ENCODE data around the gene PKHD1. TPM values are rescaled to one million over a fixed set of nuclear protein-coding genes. Genes with fewer than 3 reads are reported as not detected.

The PKHD1 gene
- total RNA-seq, 1 donor: not detected

DNA sequence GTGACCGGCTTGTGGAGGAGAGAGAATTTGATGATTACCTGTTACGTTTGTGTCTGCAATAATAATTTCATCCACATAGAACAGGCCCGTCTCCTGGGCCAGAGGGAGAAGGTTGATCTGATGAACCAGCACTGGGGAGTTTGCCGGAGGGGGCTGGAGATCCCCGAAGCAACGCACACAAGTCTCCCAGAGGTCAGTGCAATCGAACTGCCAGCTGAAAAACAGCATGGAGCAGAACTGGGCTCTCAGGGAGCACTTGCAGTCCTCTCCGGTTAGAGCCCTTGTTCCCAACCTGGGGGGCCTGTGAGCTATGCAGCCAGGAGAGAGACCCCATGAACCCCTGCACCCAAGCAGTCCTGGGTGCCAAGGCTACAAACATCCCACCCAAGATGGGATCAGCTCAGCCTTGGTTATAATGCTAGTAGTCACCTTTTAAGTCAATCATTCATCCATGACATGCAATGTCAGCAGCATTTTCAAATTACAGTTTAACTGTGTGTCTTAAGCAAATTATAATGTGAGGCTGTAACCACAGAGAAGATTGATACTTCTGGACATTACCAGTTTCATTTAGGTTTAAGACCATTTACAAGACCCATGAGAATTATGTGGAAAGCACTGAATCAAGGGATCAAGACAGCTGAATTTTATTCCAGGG lies 34.2 kb downstream of the PKHD1 start:
- TF ChIP-seq, protein P1, sequence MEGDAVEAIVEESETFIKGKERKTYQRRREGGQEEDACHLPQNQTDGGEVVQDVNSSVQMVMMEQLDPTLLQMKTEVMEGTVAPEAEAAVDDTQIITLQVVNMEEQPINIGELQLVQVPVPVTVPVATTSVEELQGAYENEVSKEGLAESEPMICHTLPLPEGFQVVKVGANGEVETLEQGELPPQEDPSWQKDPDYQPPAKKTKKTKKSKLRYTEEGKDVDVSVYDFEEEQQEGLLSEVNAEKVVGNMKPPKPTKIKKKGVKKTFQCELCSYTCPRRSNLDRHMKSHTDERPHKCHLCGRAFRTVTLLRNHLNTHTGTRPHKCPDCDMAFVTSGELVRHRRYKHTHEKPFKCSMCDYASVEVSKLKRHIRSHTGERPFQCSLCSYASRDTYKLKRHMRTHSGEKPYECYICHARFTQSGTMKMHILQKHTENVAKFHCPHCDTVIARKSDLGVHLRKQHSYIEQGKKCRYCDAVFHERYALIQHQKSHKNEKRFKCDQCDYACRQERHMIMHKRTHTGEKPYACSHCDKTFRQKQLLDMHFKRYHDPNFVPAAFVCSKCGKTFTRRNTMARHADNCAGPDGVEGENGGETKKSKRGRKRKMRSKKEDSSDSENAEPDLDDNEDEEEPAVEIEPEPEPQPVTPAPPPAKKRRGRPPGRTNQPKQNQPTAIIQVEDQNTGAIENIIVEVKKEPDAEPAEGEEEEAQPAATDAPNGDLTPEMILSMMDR (IDR thresholded peaks at IDR 0.05; ENCODE audit: insufficient read depth, low read length): no peak
- H3K4me3 ChIP-seq (ENCODE audit: low read depth, low read length): no peak overlapping the region
- DNase-seq (ENCODE audit: low read depth): no peak

GRCh38 chr6:52050051-52050405 lies 37.4 kb downstream of the PKHD1 start:
- TF ChIP-seq, protein P1 (IDR thresholded peaks at IDR 0.05; ENCODE audit: insufficient read depth, low read length): no peak
- no peak for DNase-seq (ENCODE audit: low read depth)
- H3K4me3 ChIP-seq (ENCODE audit: low read depth, low read length): no peak overlapping the region

- peak; percentile 58 for DNase-seq (ENCODE audit: low read depth)
- no peak overlapping the region for H3K4me3 ChIP-seq (ENCODE audit: low read depth, low read length)
Measured at GRCh38 chr6:52049252-52050050, 38.0 kb downstream of the PKHD1 start.

DNA sequence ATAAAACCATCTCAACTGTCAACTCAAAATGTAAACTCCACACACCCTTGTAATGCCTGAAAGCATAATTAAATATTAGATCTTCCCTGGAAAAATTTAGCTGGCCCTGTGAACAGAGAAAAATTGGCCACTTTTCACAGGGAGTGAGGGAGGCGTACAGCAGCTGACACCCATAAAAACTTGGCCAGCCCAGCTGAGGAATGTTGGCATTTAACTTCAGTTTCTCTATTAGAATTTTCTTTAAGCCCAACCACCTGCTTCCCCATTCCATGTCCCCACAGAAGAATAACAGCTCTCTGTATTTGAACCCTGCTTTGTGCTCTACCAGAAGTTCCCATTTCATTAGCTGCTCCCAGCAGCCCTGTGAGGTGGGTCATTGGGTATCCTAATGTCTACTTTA lies 41.0 kb downstream of the PKHD1 start:
- no peak for DNase-seq (ENCODE audit: low read depth)
- TF ChIP-seq, protein P1 (IDR thresholded peaks at IDR 0.05; ENCODE audit: insufficient read depth, low read length): no peak
- H3K4me3 ChIP-seq (ENCODE audit: low read depth, low read length): no peak overlapping the region

More at GRCh38 chr6:52049252-52050050, 38.0 kb downstream of the PKHD1 start:
- TF ChIP-seq, protein P1 (IDR thresholded peaks at IDR 0.05; ENCODE audit: insufficient read depth, low read length): peak; percentile 75

DNA sequence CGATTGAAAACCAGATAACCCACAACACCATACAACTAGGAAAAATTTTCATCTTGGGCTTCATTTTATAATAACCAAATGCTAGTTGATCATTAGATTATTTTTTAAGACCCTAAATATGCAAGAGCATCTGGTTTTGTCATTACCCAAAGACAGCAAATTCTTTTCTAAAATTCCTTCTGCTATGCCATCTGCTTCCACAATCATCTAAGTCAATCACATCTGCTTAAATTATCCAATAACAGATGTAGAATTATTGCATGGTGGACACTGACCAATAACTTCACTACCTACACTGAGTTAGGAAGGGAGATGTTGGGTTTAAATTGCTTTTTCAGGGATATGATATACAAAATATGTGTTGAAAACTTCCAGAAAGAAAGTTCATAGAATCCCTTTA lies 41.9 kb downstream of the PKHD1 start:
- TF ChIP-seq, protein P1 (IDR thresholded peaks at IDR 0.05; ENCODE audit: insufficient read depth, low read length): no peak
- no peak for DNase-seq (ENCODE audit: low read depth)
- no peak overlapping the region for H3K4me3 ChIP-seq (ENCODE audit: low read depth, low read length)

DNA sequence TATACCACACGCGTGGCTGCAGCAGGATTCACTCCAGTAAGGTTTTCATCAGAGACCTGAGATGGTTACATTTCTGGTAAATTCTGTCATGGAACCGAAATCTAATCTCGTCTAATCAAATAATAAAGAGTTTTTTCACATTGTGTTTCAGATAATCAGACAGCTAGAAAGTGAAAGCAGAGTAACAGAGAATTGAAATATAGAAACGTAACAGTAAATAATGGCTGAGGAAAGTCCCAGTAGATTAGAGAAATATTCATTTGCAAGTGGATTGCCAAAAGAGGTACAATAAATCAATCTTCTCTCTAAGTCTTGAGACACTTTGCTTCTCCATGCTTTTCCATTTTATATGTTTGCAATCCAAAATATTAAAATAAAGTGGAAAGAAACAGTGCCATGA lies 42.4 kb downstream of the PKHD1 start:
- TF ChIP-seq, protein P1 (IDR thresholded peaks at IDR 0.05; ENCODE audit: insufficient read depth, low read length): no peak

More for the DNA sequence above, 42.4 kb downstream of the PKHD1 start:
- H3K4me3 ChIP-seq (ENCODE audit: low read depth, low read length): no peak overlapping the region
- DNase-seq (ENCODE audit: low read depth): no peak

All from fibroblast of the aortic adventitia (primary cell).